Esophagus squamous epithelium (tissue), 5 donors: Measurements from ENCODE around the gene SMTN. TPM values are rescaled to one million over a fixed set of nuclear protein-coding genes. Genes with fewer than 3 reads are reported as not detected.

ENCODE experiments used
- DNase-seq: peaks from one replicate; lab custom pipeline; 2025; lab: John Stamatoyannopoulos, UW
- H3K27ac ChIP-seq, 4 donors: fragments of 200-600 bp; sonication (generic); one replicate each; pipeline ENCODE4 v1.5.1; 2016 to 2019; ENCODE audit warnings: mild to moderate bottlenecking in 1 of 4
- H3K27me3 ChIP-seq, 4 donors: fragments of 200-600 bp; sonication (generic); 1 replicate in 3 of 4; 2 replicates in 1 of 4; pipeline versions ENCODE4 v1.5.1 to v1.6.0; 2017 to 2021; ENCODE audit warnings: antibody characterized with exemption in 1 of 4
- H3K36me3 ChIP-seq, 3 donors: fragments of 200-600 bp; sonication (generic); one replicate each; pipeline ENCODE4 v1.5.1; 2016 to 2019
- H3K4me1 ChIP-seq, 3 donors: fragments of 200-600 bp; sonication (generic); one replicate each; pipeline ENCODE4 v1.5.1; 2017 to 2019
- H3K4me3 ChIP-seq, 4 donors: fragments of 200-600 bp; sonication (generic); 1 replicate in 3 of 4; 2 replicates in 1 of 4; pipeline ENCODE4 v1.5.1; 2016 to 2019; ENCODE audit warnings: mild to moderate bottlenecking in 2 of 4, moderate library complexity in 1 of 4
- H3K9me3 ChIP-seq, 3 donors: fragments of 200-600 bp; sonication (generic); one replicate each; pipeline ENCODE4 v1.5.1; 2016 to 2019
- CTCF ChIP-seq, 6 experiments: fragments of 450-650 bp in 4 of 6; fragments of 200-600 bp in 2 of 6; sonication (generic) in 2 of 6; IDR thresholded peaks; one replicate each; pipeline ENCODE4 v1.5.1; 2016 to 2019; ENCODE audit warnings: antibody characterized with exemption in 6 of 6, mild to moderate bottlenecking in 4 of 6, moderate library complexity in 4 of 6
- POLR2A ChIP-seq, 4 donors: fragments of 450-650 bp; IDR thresholded peaks; one replicate each; pipeline ENCODE4 v1.6.1; 2017; ENCODE audit warnings: antibody characterized with exemption in 4 of 4, mild to moderate bottlenecking in 4 of 4, moderate library complexity in 3 of 4
- WGBS, 2 donors: methylation state at CpG; one replicate each; pipeline ENCODE4 v1.1.5; 2018; 5-methylcytosine and 5-hydroxymethylcytosine counted together
- intact Hi-C: fragments of 100-400 bp; cut with DNase I; formaldehyde crosslinking; loops from one replicate; pipeline ENCODE4 v1.15.0; 2022
- total RNA-seq, 4 donors: library from RNA; depleted of rRNA; stranded (reverse); fragments of >200 nt; gene quantifications; one replicate each; pipeline ENCODE4 v1.1.0, GENCODE V29; 2016
- donor health status: DM: yes; HTN: yes; CAD: no.

The SMTN gene
- total RNA-seq, 4 donors from 2014 or later = 28.2 to 158 (median 45.8) TPM

- intact Hi-C loops = no loop called here
- 0% methylated on average over 1 of the region's 5 CpGs; no CpG with 5 or more reads in 1 of the 2 donors for WGBS, 2 donors
- no peak for DNase-seq
- H3K27ac ChIP-seq = peak overlapping the region; percentile 10 to 74 (median 48)
- peaks cover 0 to 11% (median 0%) of the 10 kb centered on the region in 3 donors for H3K36me3 ChIP-seq
- H3K4me3 ChIP-seq = no peak overlapping the region
- peaks cover 23 to 52% (median 23%) of the 10 kb centered on the region in 3 donors for H3K4me1 ChIP-seq
- TF ChIP-seq POLR2A (IDR thresholded peaks at IDR 0.05) = no peak
- TF ChIP-seq CTCF (IDR thresholded peaks at IDR 0.05) = no peak
- H3K27me3 ChIP-seq = peaks cover 0 to 14% (median 0%) of the 10 kb centered on the region in 4 donors
- H3K9me3 ChIP-seq = no peaks in the 10 kb centered on the region
Observed at GRCh38 chr22:31140746-31141145, 59.6 kb downstream of the SMTN start.

- Histone ChIP-seq H3K27me3 (peaks cover 0 to 14% (median 0%) of the 10 kb centered on the region in 4 donors), H3K4me1 (peaks cover 23 to 52% (median 23%) of the 10 kb centered on the region in 3 donors), H3K27ac (peak overlapping the region in 3 of 4 donors; percentile 70 to 74 (median 73)), H3K36me3 (peaks cover 0 to 8% (median 0%) of the 10 kb centered on the region in 3 donors), H3K9me3 (no peaks in the 10 kb centered on the region), H3K4me3 (no peak overlapping the region)
- no peak for TF ChIP-seq CTCF (IDR thresholded peaks at IDR 0.05)
- no peak for TF ChIP-seq POLR2A (IDR thresholded peaks at IDR 0.05)
- intact Hi-C loops = no loop called here
- DNase-seq = no peak
- WGBS, 2 donors = 70 to 100% methylated on average over 1 to 2 of the region's 2 CpGs
Observed at GRCh38 chr22:31141551-31141950, 60.4 kb downstream of the SMTN start.

- WGBS, 2 donors = 20 to 50% methylated on average over 1 to 2 of the region's 4 CpGs
- no peak for TF ChIP-seq CTCF (IDR thresholded peaks at IDR 0.05)
- peak in 1 of 4 donors; percentile 33 for TF ChIP-seq POLR2A (IDR thresholded peaks at IDR 0.05)
- Histone ChIP-seq H3K36me3 (peaks cover 0 to 1% (median 0%) of the 10 kb centered on the region in 3 donors), H3K27me3 (peaks cover 0 to 14% (median 0%) of the 10 kb centered on the region in 4 donors), H3K4me1 (peaks cover 23 to 52% (median 23%) of the 10 kb centered on the region in 3 donors), H3K27ac (peak overlapping the region; percentile 23 to 74 (median 72)), H3K9me3 (no peaks in the 10 kb centered on the region), H3K4me3 (no peak overlapping the region)
- intact Hi-C loops = no loop called here
- DNase-seq = no peak
Observed at GRCh38 chr22:31142285-31142684, 61.2 kb downstream of the SMTN start.

- Histone ChIP-seq H3K27ac (peak overlapping the region in 3 of 4 donors; percentile 70 to 74 (median 73)), H3K36me3 (no peaks in the 10 kb centered on the region), H3K9me3 (no peaks in the 10 kb centered on the region), H3K27me3 (peaks cover 0 to 14% (median 0%) of the 10 kb centered on the region in 4 donors), H3K4me3 (no peak overlapping the region), H3K4me1 (peaks cover 23 to 52% (median 23%) of the 10 kb centered on the region in 3 donors)
- no peak for DNase-seq
- no peak for TF ChIP-seq CTCF (IDR thresholded peaks at IDR 0.05)
- TF ChIP-seq POLR2A (IDR thresholded peaks at IDR 0.05) = no peak
- intact Hi-C loops = no loop called here
- WGBS, 2 donors = 50 to 90% methylated on average over 1 to 2 of the region's 3 CpGs
Observed at GRCh38 chr22:31143038-31143437, 61.9 kb downstream of the SMTN start.

GRCh38 chr22:31143537-31143936 is 62.4 kb downstream of the SMTN start:
- Histone ChIP-seq H3K27ac (peak overlapping the region in 3 of 4 donors; percentile 70 to 74 (median 73)), H3K9me3 (no peaks in the 10 kb centered on the region), H3K4me3 (no peak overlapping the region), H3K27me3 (peaks cover 0 to 14% (median 0%) of the 10 kb centered on the region in 4 donors), H3K4me1 (peaks cover 23 to 54% (median 23%) of the 10 kb centered on the region in 3 donors), H3K36me3 (no peaks in the 10 kb centered on the region)
- DNase-seq = no peak
- intact Hi-C loops = no loop called here
- TF ChIP-seq CTCF (IDR thresholded peaks at IDR 0.05) (no peak), POLR2A (IDR thresholded peaks at IDR 0.05) (no peak)
- WGBS, 2 donors = 77 to 79% methylated on average over 3 of the region's 3 CpGs
